IPS-15b (cell line): ENCODE results near the gene ABCC11.

ENCODE experiments used
- H3K27me3 ChIP-seq: one replicate; pipeline ENCODE4 v1.6.1; 2013; ENCODE audit warnings: low read length; ENCODE audit not compliant: control insufficient read depth, insufficient read depth
- H3K36me3 ChIP-seq: one replicate; pipeline ENCODE4 v1.6.1; 2013; ENCODE audit warnings: low read length; ENCODE audit not compliant: control insufficient read depth, insufficient read depth
- H3K4me1 ChIP-seq: one replicate; pipeline ENCODE4 v1.6.1; 2013; ENCODE audit warnings: mild to moderate bottlenecking, low read length; ENCODE audit not compliant: control insufficient read depth, insufficient read depth
- H3K4me3 ChIP-seq: one replicate; pipeline ENCODE4 v1.5.1; 2013; ENCODE audit warnings: low read depth, low read length
- H3K9ac ChIP-seq: one replicate; pipeline ENCODE4 v1.6.1; 2013; ENCODE audit warnings: low read depth, mild to moderate bottlenecking, low read length
- H3K9me3 ChIP-seq: one replicate; pipeline ENCODE4 v1.6.1; 2013; ENCODE audit warnings: mild to moderate bottlenecking, low read length; ENCODE audit not compliant: control insufficient read depth, insufficient read depth

The ABCC11 gene

GRCh38 chr16:48276102-48276501, 28.8 kb upstream of the ABCC11 start:
- Histone ChIP-seq H3K36me3 (no peaks in the 10 kb centered on the region), H3K9ac (no peak overlapping the region), H3K4me3 (no peak overlapping the region), H3K27me3 (no peaks in the 10 kb centered on the region), H3K4me1 (peaks cover 2% of the 10 kb centered on the region), H3K9me3 (no peaks in the 10 kb centered on the region)

GRCh38 chr16:48274476-48274875, 27.1 kb upstream of the ABCC11 start:
- H3K9me3 ChIP-seq = no peaks in the 10 kb centered on the region
- no peaks in the 10 kb centered on the region for H3K27me3 ChIP-seq
- H3K36me3 ChIP-seq = no peaks in the 10 kb centered on the region
- no peak overlapping the region for H3K4me3 ChIP-seq
- peaks cover 2% of the 10 kb centered on the region for H3K4me1 ChIP-seq
- no peak overlapping the region for H3K9ac ChIP-seq

GRCh38 chr16:48272837-48273421, 25.6 kb upstream of the ABCC11 start:
- no peaks in the 10 kb centered on the region for H3K9me3 ChIP-seq
- H3K9ac ChIP-seq = no peak overlapping the region
- H3K27me3 ChIP-seq = no peaks in the 10 kb centered on the region
- H3K4me1 ChIP-seq = peaks cover 2% of the 10 kb centered on the region
- no peak overlapping the region for H3K4me3 ChIP-seq
- H3K36me3 ChIP-seq = no peaks in the 10 kb centered on the region

- no peak overlapping the region for H3K4me3 ChIP-seq
- peaks cover 2% of the 10 kb centered on the region for H3K4me1 ChIP-seq
- H3K9ac ChIP-seq = no peak overlapping the region
- no peaks in the 10 kb centered on the region for H3K36me3 ChIP-seq
- no peaks in the 10 kb centered on the region for H3K27me3 ChIP-seq
- H3K9me3 ChIP-seq = no peaks in the 10 kb centered on the region
Observed at GRCh38 chr16:48271728-48272127, 24.4 kb upstream of the ABCC11 start.

- Histone ChIP-seq H3K36me3 (no peaks in the 10 kb centered on the region), H3K9ac (no peak overlapping the region), H3K27me3 (no peaks in the 10 kb centered on the region), H3K4me1 (no peaks in the 10 kb centered on the region), H3K9me3 (no peaks in the 10 kb centered on the region), H3K4me3 (no peak overlapping the region)
Observed at GRCh38 chr16:48269011-48269410, 21.7 kb upstream of the ABCC11 start.

- H3K4me3 ChIP-seq = no peak overlapping the region
- H3K9me3 ChIP-seq = no peaks in the 10 kb centered on the region
- H3K9ac ChIP-seq = no peak overlapping the region
- H3K27me3 ChIP-seq = no peaks in the 10 kb centered on the region
- H3K36me3 ChIP-seq = peaks cover 6% of the 10 kb centered on the region
- H3K4me1 ChIP-seq = no peaks in the 10 kb centered on the region
Observed at GRCh38 chr16:48262631-48263030, 15.3 kb upstream of the ABCC11 start.

- H3K4me1 ChIP-seq = no peaks in the 10 kb centered on the region
- peaks cover 6% of the 10 kb centered on the region for H3K36me3 ChIP-seq
- H3K4me3 ChIP-seq = no peak overlapping the region
- no peak overlapping the region for H3K9ac ChIP-seq
- no peaks in the 10 kb centered on the region for H3K27me3 ChIP-seq
- no peaks in the 10 kb centered on the region for H3K9me3 ChIP-seq
Observed at GRCh38 chr16:48261569-48261968, 14.2 kb upstream of the ABCC11 start.

GRCh38 chr16:48256579-48257177, 9.3 kb upstream of the ABCC11 start:
- H3K36me3 ChIP-seq = no peaks in the 10 kb centered on the region
- no peak overlapping the region for H3K9ac ChIP-seq
- no peaks in the 10 kb centered on the region for H3K9me3 ChIP-seq
- H3K4me1 ChIP-seq = no peaks in the 10 kb centered on the region
- H3K4me3 ChIP-seq = no peak overlapping the region
- no peaks in the 10 kb centered on the region for H3K27me3 ChIP-seq

- no peaks in the 10 kb centered on the region for H3K27me3 ChIP-seq
- no peak overlapping the region for H3K4me3 ChIP-seq
- no peaks in the 10 kb centered on the region for H3K36me3 ChIP-seq
- no peaks in the 10 kb centered on the region for H3K9me3 ChIP-seq
- no peak overlapping the region for H3K9ac ChIP-seq
- H3K4me1 ChIP-seq = no peaks in the 10 kb centered on the region
Observed at GRCh38 chr16:48252013-48252412, 4.7 kb upstream of the ABCC11 start.

- Histone ChIP-seq H3K4me1 (peaks cover under 1% of the 10 kb centered on the region), H3K27me3 (no peaks in the 10 kb centered on the region), H3K4me3 (no peak overlapping the region), H3K36me3 (no peaks in the 10 kb centered on the region), H3K9me3 (no peaks in the 10 kb centered on the region), H3K9ac (no peak overlapping the region)
Observed at GRCh38 chr16:48250520-48251278, 3.4 kb upstream of the ABCC11 start.

- Histone ChIP-seq H3K36me3 (no peaks in the 10 kb centered on the region), H3K4me1 (peaks cover 4% of the 10 kb centered on the region), H3K27me3 (no peaks in the 10 kb centered on the region), H3K4me3 (no peak overlapping the region), H3K9me3 (no peaks in the 10 kb centered on the region), H3K9ac (no peak overlapping the region)
Observed at GRCh38 chr16:48246066-48246465, 1.3 kb downstream of the ABCC11 start.

- Histone ChIP-seq H3K4me1 (peaks cover 4% of the 10 kb centered on the region), H3K9me3 (no peaks in the 10 kb centered on the region), H3K4me3 (peak overlapping the region; percentile 91), H3K27me3 (no peaks in the 10 kb centered on the region), H3K36me3 (no peaks in the 10 kb centered on the region), H3K9ac (peak overlapping the region; percentile 27)
Observed at GRCh38 chr16:48244863-48245195, 2.5 kb downstream of the ABCC11 start.
